ENCODE data around the gene CISH. TPM values are rescaled to one million over a fixed set of nuclear protein-coding genes. Genes with fewer than 3 reads are reported as not detected.

Gene CISH
- polyA plus RNA-seq, 3 donors, result 12.9 to 36.2 (median 16.2) TPM

- 93 to 100% (median 95%) methylated on average over 1 of the region's 1 CpG for WGBS, 3 donors
- no peak overlapping the region for H3K27ac ChIP-seq (ENCODE audit: low read depth, low read length)
Observed at GRCh38 chr3:50642382-50642781, 30.8 kb upstream of the CISH start.

GRCh38 chr3:50639055-50639494 lies 27.5 kb upstream of the CISH start:
- no peak overlapping the region for H3K27ac ChIP-seq (ENCODE audit: low read depth, low read length)

DNA sequence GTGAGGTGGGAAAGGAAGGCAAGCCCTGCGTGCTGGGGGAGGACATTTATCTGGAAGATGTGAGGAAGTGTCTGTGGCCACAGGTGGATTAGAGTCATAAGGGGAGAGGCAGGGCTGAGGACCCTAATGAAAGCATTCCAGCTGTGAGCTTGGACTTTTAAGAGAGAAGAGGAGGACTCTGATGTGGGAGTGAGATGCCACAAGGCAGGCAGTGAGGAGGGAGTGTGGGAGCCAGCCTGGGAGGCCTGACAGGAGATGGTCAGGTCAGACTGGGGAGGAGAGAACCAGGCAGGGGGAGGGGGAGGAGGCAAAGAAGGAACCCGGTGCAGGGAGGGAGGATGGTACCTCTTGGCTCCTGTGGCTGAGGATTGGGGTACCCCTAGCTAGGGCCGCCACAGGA lies 26.4 kb upstream of the CISH start:
- WGBS, 3 donors, result 57 to 68% (median 59%) methylated on average over 3 of the region's 3 CpGs

More at GRCh38 chr3:50639055-50639494, 27.5 kb upstream of the CISH start:
- 86 to 92% (median 91%) methylated on average over 6 of the region's 6 CpGs for WGBS, 3 donors

DNA sequence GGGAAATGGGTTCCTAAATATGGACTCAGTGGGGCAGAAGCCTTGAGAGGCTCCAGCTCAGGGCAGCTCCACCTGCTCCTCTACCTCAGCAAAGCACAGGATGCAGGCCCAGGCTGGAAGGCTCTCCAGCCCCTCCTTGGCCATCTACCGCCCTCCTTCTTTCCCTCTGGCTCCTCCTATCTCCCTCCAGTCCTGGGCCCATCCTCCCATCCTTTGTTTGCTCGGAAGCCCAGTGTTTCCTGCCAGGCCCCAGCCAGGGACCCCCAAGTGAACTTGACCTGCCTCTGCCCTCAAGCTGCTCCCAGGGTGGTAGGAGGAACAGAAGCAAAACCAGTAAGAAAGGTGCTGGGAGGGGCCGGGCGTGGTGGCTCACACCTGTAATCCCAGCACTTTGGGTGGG lies 25.4 kb upstream of the CISH start:
- WGBS, 3 donors, result 86 to 94% (median 86%) methylated on average over 4 of the region's 4 CpGs
- no peak overlapping the region for H3K27ac ChIP-seq (ENCODE audit: low read depth, low read length)

More for the DNA sequence above, 26.4 kb upstream of the CISH start:
- H3K27ac ChIP-seq (ENCODE audit: low read depth, low read length), result no peak overlapping the region

DNA sequence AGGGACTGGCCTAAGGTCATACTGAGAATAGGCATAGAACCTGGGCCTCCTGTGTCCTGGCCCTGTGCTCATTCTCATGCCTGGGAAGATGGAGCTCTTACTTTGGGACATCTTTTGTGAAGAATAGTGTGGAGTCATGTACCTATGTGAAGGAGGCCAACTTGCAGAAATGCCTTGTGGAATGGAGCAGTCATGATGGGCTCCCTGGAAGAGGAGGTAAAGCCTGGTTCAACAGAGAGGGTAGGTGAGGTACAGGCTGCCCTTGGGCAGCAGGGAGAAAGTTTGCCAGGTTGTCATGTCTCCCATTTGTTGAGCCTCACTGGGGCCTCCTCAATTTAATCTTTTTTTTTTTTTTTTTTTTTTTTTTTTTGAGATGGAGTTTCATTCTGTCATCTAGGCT lies 23.5 kb upstream of the CISH start:
- H3K27ac ChIP-seq (ENCODE audit: low read depth, low read length), result no peak overlapping the region

- WGBS, 3 donors, result 53 to 73% (median 64%) methylated on average over 5 of the region's 5 CpGs
- H3K27ac ChIP-seq (ENCODE audit: low read depth, low read length), result no peak overlapping the region
Observed at GRCh38 chr3:50633230-50633790, 21.7 kb upstream of the CISH start.

DNA sequence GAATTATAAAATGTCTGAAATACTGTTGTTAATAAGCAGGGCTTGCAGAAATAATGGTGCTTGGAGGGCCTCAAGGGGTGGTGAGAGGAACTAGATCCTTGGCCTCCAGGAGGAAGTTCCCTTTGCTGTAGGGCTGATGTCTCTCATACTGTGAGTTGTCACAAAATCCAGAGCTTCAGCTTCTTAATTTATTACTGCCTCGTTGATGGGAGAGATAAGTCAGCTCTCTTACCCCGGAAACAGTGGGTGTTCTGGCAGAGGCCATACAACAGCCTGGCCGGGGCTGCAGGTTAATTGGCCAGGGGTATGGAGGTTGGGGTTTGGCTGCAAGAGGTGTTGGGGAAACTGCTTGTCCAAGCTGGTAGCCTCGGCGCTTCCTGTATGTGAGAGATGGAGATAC lies 20.9 kb upstream of the CISH start:
- 37 to 61% (median 42%) methylated on average over 5 of the region's 5 CpGs for WGBS, 3 donors
- H3K27ac ChIP-seq (ENCODE audit: low read depth, low read length), result no peak overlapping the region

- WGBS, 3 donors, result 60 to 87% (median 67%) methylated on average over 7 of the region's 7 CpGs
- H3K27ac ChIP-seq (ENCODE audit: low read depth, low read length), result no peak overlapping the region
Observed at GRCh38 chr3:50630877-50631276, 19.3 kb upstream of the CISH start.

DNA sequence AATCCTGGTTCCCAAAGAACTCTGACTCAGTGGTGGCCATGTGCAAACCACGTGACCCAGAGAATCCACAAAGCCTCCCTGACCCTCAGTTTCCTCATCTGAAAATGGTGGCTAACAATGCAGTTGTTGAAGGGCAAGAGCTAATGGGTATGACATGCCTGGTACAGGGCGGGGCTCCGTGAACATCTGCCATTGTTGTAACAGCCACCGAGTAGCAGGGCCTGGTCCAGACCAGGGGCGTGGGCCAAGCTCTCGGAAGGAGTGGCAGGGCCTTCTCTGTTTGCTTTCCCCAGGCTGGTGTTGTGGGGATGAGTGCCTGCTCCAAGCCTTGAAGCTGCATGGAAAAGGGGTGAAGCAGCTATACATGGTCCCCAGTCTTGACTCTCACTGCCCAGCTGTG lies 18.8 kb upstream of the CISH start:
- WGBS, 3 donors, result 86 to 96% (median 88%) methylated on average over 6 of the region's 6 CpGs
- H3K27ac ChIP-seq (ENCODE audit: low read depth, low read length), result no peak overlapping the region

DNA sequence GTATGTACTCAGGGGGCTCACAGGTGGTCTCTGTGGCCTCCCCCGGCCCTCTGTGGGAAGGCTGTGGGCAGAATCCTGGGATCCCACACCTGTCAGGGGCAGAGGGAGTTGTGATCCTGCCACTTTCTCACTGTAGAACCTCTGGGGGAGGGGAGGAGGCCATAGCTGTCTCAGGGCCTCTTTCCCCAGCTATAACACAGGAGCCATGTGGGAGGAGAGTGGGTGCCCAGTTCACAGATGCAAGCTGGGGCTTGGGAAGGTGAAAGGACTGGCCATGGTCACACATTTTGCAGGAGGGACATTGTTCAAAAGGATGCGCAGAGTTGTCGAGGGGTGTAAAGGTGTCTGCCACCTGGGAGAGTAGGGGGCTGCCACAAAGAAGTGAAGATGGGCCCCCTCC lies 17.0 kb upstream of the CISH start:
- WGBS, 3 donors, result 95 to 98% (median 96%) methylated on average over 3 of the region's 3 CpGs
- no peak overlapping the region for H3K27ac ChIP-seq (ENCODE audit: low read depth, low read length)

DNA sequence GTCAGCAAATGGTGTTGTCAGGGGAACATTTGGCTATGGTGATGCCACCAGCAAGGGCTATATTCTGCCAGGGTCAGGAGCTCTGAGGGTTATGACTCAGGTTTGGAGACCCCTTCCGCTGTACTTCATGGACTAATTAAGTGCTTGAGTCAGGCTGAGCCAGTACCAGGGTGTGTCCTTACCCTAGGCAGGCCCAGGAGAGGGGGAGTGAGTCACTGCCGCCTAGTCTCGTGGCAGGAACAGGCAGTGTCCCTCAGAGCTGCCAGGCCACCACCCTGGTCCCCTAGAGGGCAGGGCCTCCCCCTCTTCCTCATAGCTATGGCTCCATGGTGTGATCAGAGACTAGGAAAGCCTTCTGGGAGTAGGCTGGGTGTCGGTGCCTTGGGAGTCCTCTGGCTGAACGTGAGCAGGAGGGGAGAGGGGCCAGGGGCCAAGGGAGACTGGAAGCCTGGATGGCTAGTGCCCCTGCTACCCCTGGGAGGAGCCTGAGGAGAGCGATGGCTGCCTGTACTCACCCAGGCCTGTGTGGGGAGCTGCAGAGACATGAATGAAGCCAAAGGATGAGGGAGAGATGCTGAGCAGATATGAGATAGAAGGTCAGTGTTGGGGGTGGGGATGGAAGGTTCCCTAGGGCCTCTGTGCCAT lies 16.0 kb upstream of the CISH start:
- no peak overlapping the region for H3K27ac ChIP-seq (ENCODE audit: low read depth, low read length)
- 58 to 67% (median 60%) methylated on average over 6 of the region's 6 CpGs for WGBS, 3 donors

GRCh38 chr3:50626401-50626800 lies 14.8 kb upstream of the CISH start:
- H3K27ac ChIP-seq (ENCODE audit: low read depth, low read length), result no peak overlapping the region
- WGBS, 3 donors, result 82 to 92% (median 82%) methylated on average over 3 of the region's 3 CpGs

DNA sequence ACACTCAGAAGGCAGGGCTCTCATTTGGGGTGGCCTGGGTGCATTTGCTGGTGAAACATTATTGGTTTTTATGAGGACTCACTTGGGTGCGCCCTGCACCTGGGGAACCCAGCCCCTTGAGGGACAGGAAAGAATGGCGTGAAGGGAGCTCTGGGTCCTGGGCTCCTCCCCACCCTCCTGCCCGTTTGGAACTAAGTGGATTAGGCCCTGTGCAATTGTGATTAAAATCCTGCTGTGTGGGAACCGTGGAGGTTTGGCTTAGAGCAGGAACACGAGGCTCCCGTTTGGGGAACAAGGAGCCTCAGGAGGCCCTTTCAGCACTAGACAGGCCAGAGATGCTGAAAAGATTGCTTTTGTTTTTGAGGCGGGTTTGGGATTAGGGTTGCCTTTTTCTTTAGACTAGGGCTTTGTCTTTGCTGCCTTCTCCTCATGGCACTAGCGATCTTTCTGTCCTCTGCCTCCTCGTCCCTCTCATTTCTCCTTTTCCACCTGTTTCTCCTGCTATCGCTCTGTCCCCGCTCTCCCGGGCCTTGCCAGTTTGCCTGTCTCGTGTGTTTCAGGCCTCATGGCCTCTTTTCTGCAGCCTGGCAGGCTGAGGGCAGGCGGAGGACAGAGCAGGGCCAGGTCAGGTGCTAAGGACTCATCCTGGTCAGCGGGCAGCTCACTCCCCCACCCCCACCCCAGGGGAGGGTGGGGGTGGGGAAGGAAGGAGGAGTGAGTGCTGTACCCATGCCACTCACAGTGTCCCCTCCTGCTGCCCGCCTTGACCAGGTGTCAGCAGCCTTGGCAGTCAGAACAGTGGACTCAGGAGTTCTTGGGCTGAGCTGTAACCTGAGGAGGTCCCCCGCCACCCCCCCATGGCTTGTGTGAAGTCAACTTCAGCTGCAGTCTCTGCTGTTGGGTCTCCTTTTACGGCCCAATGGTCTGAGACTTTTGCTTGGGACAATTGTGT lies 13.9 kb upstream of the CISH start:
- H3K27ac ChIP-seq (ENCODE audit: low read depth, low read length), result no peak overlapping the region
- 73 to 80% (median 79%) methylated on average over 18 of the region's 18 CpGs for WGBS, 3 donors

DNA sequence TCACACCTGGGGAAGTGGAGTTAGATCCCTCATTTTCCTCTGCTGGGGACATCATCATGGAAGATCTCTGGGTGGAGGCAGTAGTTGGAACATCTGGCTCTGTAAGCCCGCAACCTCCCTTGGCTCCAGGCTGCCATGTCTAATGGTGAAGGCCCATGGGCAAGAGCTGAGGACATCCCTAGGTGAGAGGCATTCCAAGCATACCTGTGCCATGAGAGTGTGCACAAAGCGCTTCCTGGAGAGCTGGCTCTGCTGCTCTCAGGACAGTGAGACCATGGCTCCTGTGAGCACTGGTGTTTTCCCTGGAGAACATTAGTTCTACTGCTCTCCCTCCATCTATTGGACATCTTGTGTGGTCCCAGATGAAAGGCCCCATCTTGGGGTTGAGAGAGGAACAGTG lies 13.1 kb upstream of the CISH start:
- WGBS, 3 donors, result 95% methylated on average over 2 of the region's 2 CpGs
- H3K27ac ChIP-seq (ENCODE audit: low read depth, low read length), result no peak overlapping the region

DNA sequence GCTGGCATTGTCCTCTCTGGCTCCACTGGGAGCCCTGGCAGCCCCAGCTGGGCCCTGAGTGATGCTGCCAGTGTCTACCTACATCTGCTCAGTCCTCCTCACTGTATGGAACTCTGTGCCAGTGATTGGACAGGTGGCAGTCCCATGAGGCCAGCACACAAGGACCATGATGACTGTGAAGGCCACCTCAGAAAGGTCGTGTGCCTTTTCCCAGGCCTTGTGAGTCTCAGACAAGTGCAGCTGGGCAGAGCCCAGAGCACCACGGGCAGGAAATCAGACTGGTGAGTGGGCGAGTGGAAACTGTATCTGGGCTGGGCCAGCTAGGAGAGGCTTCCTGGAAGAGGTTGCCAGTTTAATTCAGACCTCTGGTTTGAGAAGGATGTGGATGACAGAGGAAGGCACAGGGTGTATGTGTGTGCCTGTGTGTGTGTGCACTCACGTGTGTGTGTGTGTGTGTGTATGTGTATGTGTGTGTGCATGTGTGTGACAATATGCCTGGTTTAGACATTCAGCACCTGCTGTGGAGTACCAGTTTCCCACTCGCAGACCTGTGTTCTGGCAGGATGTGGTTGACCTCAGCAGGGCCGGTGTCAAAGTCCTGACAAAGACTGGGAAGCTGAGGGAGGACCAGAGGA lies 12.4 kb upstream of the CISH start:
- 30 to 33% (median 30%) methylated on average over 6 of the region's 6 CpGs for WGBS, 3 donors
- H3K27ac ChIP-seq (ENCODE audit: low read depth, low read length), result no peak overlapping the region

- 82 to 90% (median 88%) methylated on average over 3 of the region's 3 CpGs for WGBS, 3 donors
- H3K27ac ChIP-seq (ENCODE audit: low read depth, low read length), result no peak overlapping the region
Observed at GRCh38 chr3:50622881-50623280, 11.3 kb upstream of the CISH start.

DNA sequence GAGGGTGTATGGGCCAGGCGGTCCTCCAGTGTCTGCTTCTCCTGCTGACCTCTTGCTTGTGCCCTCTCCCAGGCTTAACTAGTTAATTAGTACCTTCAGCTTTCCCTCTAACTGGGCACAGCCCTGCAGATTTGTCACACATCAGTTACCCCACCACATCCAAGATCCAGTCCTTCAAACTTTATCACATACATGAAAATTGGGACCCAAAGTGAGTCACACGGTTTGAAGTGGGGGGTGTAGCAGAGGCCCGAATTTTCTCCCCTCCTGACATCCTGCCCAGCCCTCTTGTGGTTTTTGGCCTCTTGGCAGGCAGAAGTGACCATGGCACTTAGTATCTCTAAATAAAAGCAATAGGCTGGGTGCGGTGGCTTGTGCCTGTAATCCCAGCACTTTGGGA lies 9.2 kb upstream of the CISH start:
- 39 to 77% (median 40%) methylated on average over 4 of the region's 4 CpGs for WGBS, 3 donors
- no peak overlapping the region for H3K27ac ChIP-seq (ENCODE audit: low read depth, low read length)

GRCh38 chr3:50620420-50620819 lies 8.8 kb upstream of the CISH start:
- 47 to 86% (median 63%) methylated on average over 1 of the region's 1 CpG for WGBS, 3 donors
- peak overlapping the region; percentile 81 for H3K27ac ChIP-seq (ENCODE audit: low read depth, low read length)

- no peak overlapping the region for H3K27ac ChIP-seq (ENCODE audit: low read depth, low read length)
- WGBS, 3 donors, result 40 to 48% (median 43%) methylated on average over 6 of the region's 6 CpGs
Observed at GRCh38 chr3:50617911-50618481, 6.4 kb upstream of the CISH start.

Data from adipose tissue (tissue), 3 donors.